HEK293 (cell line): Measurements from ENCODE around the gene CCNY.

ENCODE experiments used
- CTCF ChIA-PET: fragments of 350-600 bp; formaldehyde crosslinking; extraction: SDS; loops from one replicate; lab custom pipeline; 2021; ENCODE audit warnings: antibody characterized with exemption; lab: Yijun Ruan, JAX
- POLR2A ChIA-PET: fragments of 300-600 bp; formaldehyde crosslinking; extraction: SDS; loops from one replicate; lab custom pipeline; 2020; ENCODE audit warnings: antibody characterized with exemption, inconsistent platforms; lab: Yijun Ruan, JAX
- H3K27ac ChIP-seq: fragments of 200-500 bp; sonication (Bioruptor generic); 2 replicates; pipeline ENCODE4 v1.5.1; 2014; ENCODE audit warnings: low read depth, low read length, control low read depth, inconsistent platforms; ENCODE audit errors: extremely low read depth
- H3K36me3 ChIP-seq, 2 experiments: fragments of 200-500 bp in 1 of 2; sonication (Bioruptor generic) in 1 of 2; 1 replicate in 1 of 2; 2 replicates in 1 of 2; pipeline ENCODE4 v1.5.1; 2014 to 2017; ENCODE audit warnings: inconsistent platforms in 2 of 2, low read length in 2 of 2; ENCODE audit not compliant: control insufficient read depth in 2 of 2, insufficient read depth in 1 of 2
- H3K4me1 ChIP-seq: fragments of 200-500 bp; sonication (Bioruptor generic); 2 replicates; pipeline ENCODE4 v1.5.1; 2014; ENCODE audit warnings: mild to moderate bottlenecking, low read length, inconsistent platforms; ENCODE audit not compliant: control insufficient read depth, insufficient read depth
- H3K4me3 ChIP-seq: 2 replicates; pipeline ENCODE4 v1.5.1; 2011; ENCODE audit warnings: low read depth, mild to moderate bottlenecking, control low read depth, low read length, moderate library complexity
- H3K9me3 ChIP-seq: fragments of 200-500 bp; sonication (Bioruptor generic); 2 replicates; pipeline ENCODE4 v1.5.1; 2014; ENCODE audit warnings: low read depth, low read length, inconsistent platforms; ENCODE audit not compliant: control insufficient read depth, insufficient read depth
- OSR2 ChIP-seq: fragments of 450-650 bp; formaldehyde crosslinking; IDR thresholded peaks from 2 replicates; pipeline ENCODE4 v1.5.1; 2016; ENCODE audit warnings: missing biosample characterization, missing genetic modification characterization
- PATZ1 ChIP-seq: fragments of 450-650 bp; formaldehyde crosslinking; IDR thresholded peaks from 2 replicates; pipeline ENCODE4 v1.5.1; 2016; ENCODE audit warnings: missing biosample characterization, missing genetic modification characterization
- SCRT2 ChIP-seq: fragments of 450-650 bp; formaldehyde crosslinking; IDR thresholded peaks from 2 replicates; pipeline ENCODE4 v1.5.1; 2016; ENCODE audit warnings: missing biosample characterization, missing genetic modification characterization
- ZBTB17 ChIP-seq: fragments of 450-650 bp; formaldehyde crosslinking; IDR thresholded peaks from 2 replicates; pipeline ENCODE4 v1.5.1; 2016; ENCODE audit warnings: missing biosample characterization, missing genetic modification characterization
- ZBTB20 ChIP-seq: fragments of 450-650 bp; formaldehyde crosslinking; IDR thresholded peaks from 2 replicates; pipeline ENCODE4 v1.5.1; 2016; ENCODE audit warnings: missing biosample characterization, missing genetic modification characterization
- ZBTB26 ChIP-seq: fragments of 450-650 bp; formaldehyde crosslinking; optimal IDR thresholded peaks from 2 replicates; pipeline ENCODE3; 2016; ENCODE audit warnings: missing biosample characterization, mild to moderate bottlenecking, missing genetic modification characterization
- ZBTB48 ChIP-seq: fragments of 450-650 bp; formaldehyde crosslinking; IDR thresholded peaks from 2 replicates; pipeline ENCODE4 v1.5.1; 2016; ENCODE audit warnings: missing biosample characterization, missing genetic modification characterization
- ZBTB6 ChIP-seq: fragments of 450-650 bp; formaldehyde crosslinking; IDR thresholded peaks from 2 replicates; pipeline ENCODE4 v1.5.1; 2017; ENCODE audit warnings: missing biosample characterization, missing genetic modification characterization
- ZFP69B ChIP-seq: fragments of 450-650 bp; formaldehyde crosslinking; IDR thresholded peaks from 2 replicates; pipeline ENCODE4 v1.5.1; 2016; ENCODE audit warnings: missing biosample characterization, missing genetic modification characterization
- ZNF121 ChIP-seq: fragments of 450-650 bp; formaldehyde crosslinking; IDR thresholded peaks from 2 replicates; pipeline ENCODE4 v1.5.1; 2016; ENCODE audit warnings: missing biosample characterization, missing genetic modification characterization
- ZNF214 ChIP-seq: fragments of 450-650 bp; formaldehyde crosslinking; IDR thresholded peaks from 2 replicates; pipeline ENCODE4 v1.5.1; 2017; ENCODE audit warnings: missing biosample characterization, mild to moderate bottlenecking, missing genetic modification characterization, borderline replicate concordance
- ZNF311 ChIP-seq: fragments of 450-650 bp; formaldehyde crosslinking; IDR thresholded peaks from 2 replicates; pipeline ENCODE4 v1.5.1; 2017; ENCODE audit warnings: missing biosample characterization, missing genetic modification characterization, borderline replicate concordance
- ZNF362 ChIP-seq: fragments of 450-650 bp; formaldehyde crosslinking; IDR thresholded peaks from 2 replicates; pipeline ENCODE4 v1.5.1; 2016; ENCODE audit warnings: missing biosample characterization, missing genetic modification characterization
- ZNF473 ChIP-seq: fragments of 450-650 bp; formaldehyde crosslinking; IDR thresholded peaks from 2 replicates; pipeline ENCODE4 v1.5.1; 2017; ENCODE audit warnings: missing biosample characterization, missing genetic modification characterization
- ZNF501 ChIP-seq: fragments of 450-650 bp; formaldehyde crosslinking; IDR thresholded peaks from 2 replicates; pipeline ENCODE4 v1.5.1; 2016; ENCODE audit warnings: missing biosample characterization, missing genetic modification characterization
- ZNF514 ChIP-seq: fragments of 450-650 bp; formaldehyde crosslinking; IDR thresholded peaks from 2 replicates; pipeline ENCODE4 v1.5.1; 2016; ENCODE audit warnings: missing biosample characterization, missing genetic modification characterization
- ZNF580 ChIP-seq: fragments of 450-650 bp; formaldehyde crosslinking; IDR thresholded peaks from 2 replicates; pipeline ENCODE4 v1.5.1; 2016; ENCODE audit warnings: missing biosample characterization, missing genetic modification characterization
- ZSCAN16 ChIP-seq: fragments of 450-650 bp; formaldehyde crosslinking; IDR thresholded peaks from 2 replicates; pipeline ENCODE4 v1.5.1; 2016; ENCODE audit warnings: missing biosample characterization, missing genetic modification characterization
- ZSCAN5A ChIP-seq: fragments of 450-650 bp; formaldehyde crosslinking; IDR thresholded peaks from 2 replicates; pipeline ENCODE4 v1.5.1; 2016; ENCODE audit warnings: missing biosample characterization, missing genetic modification characterization

CCNY gene

GRCh38 chr10:35379226-35380137, 43.2 kb downstream of the CCNY start:
- H3K9me3 ChIP-seq: no peaks in the 10 kb centered on the region
- H3K4me1 ChIP-seq: peaks cover 17% of the 10 kb centered on the region
- POLR2A ChIA-PET: no interaction called here
- TF ChIP-seq ZBTB20 (tag by site-specific recombination) (peak; percentile 35; the same call in 1 of the 2 replicates), ZNF362 (no peak), ZSCAN5A (tag by site-specific recombination) (no peak), OSR2 (tag by site-specific recombination) (peak; percentile 52; the same call in 1 of the 2 replicates), ZBTB48 (tag by site-specific recombination) (no peak), ZBTB6 (tag by site-specific recombination) (0 out of 2 replicates have a peak, but pooled peaks have one; percentile 12), ZNF214 (tag by site-specific recombination) (no peak), ZBTB26 (tag by site-specific recombination) (no peak), ZNF501 (tag by site-specific recombination) (no peak), ZNF473 (tag by site-specific recombination) (no peak), PATZ1 (tag by site-specific recombination) (0 out of 2 replicates have a peak, but pooled peaks have one; percentile 18), ZNF514 (no peak), ZNF121 (no peak), ZNF311 (tag by site-specific recombination) (no peak), ZSCAN16 (tag by site-specific recombination) (no peak), SCRT2 (tag by site-specific recombination) (peak; percentile 70), ZFP69B (no peak), ZNF580 (tag by site-specific recombination) (no peak), ZBTB17 (tag by site-specific recombination) (peak; percentile 24; the same call in 1 of the 2 replicates)
- TF ChIP-seq, all 188 proteins: peak for 6
- no peak overlapping the region for H3K4me3 ChIP-seq
- no peak overlapping the region for H3K27ac ChIP-seq
- CTCF ChIA-PET: interaction anchor here (0.6 kb wide), 1 partner anchor 227 kb away, joined by 3 read pairs; no protein-coding TSS in a partner anchor
- no peaks in the 10 kb centered on the region for H3K36me3 ChIP-seq
